ENCODE results near the gene TAF12. TPM values are rescaled to one million over a fixed set of nuclear protein-coding genes. Genes with fewer than 3 reads are reported as not detected.
"Not testable (repeated sequence)": the region's sequence is repeated elsewhere in the genome, so short reads cannot be mapped to it uniquely, and the experiment has no call there.

TAF12 gene
- polyA plus RNA-seq, 4 donors = 18.9 to 32.7 (median 28.9) TPM

- H3K4me1 ChIP-seq (ENCODE audit: control insufficient read depth in 3 of 3, insufficient read depth in 2 of 3, low read depth in 1 of 3, low read length in 2 of 3); H3K4me3 ChIP-seq (ENCODE audit: low read depth in 1 of 3, low read length in 3 of 3); H3K27me3 ChIP-seq (ENCODE audit: control insufficient read depth in 3 of 3, insufficient read depth in 3 of 3, low read length in 3 of 3); H3K36me3 ChIP-seq (ENCODE audit: control insufficient read depth in 3 of 3, insufficient read depth in 2 of 3, low read depth in 1 of 3, low read length in 3 of 3); H3K9me3 ChIP-seq (ENCODE audit: control insufficient read depth in 2 of 2, insufficient read depth in 1 of 2, low read depth in 1 of 2, low read length in 1 of 2); FAIRE-seq; DNase-seq; H3K27ac ChIP-seq (ENCODE audit: low read depth in 1 of 3, low read length in 2 of 3): not testable (repeated sequence)
- 53 to 71% (median 53%) methylated on average over 13 of the region's 13 CpGs for WGBS, 3 donors
Measured at GRCh38 chr1:28653063-28653462, 10.2 kb upstream of the TAF12 start.

GRCh38 chr1:28648474-28649198, 5.8 kb upstream of the TAF12 start, which contains the start of gene RNU11:
RNU11 (plus strand) TSS chr1:28648600.
- no peak for FAIRE-seq
- peak; percentile 95 to 96 for DNase-seq
- H3K27ac ChIP-seq (ENCODE audit: low read depth in 1 of 3, low read length in 2 of 3) = peak within 1 kb of the TSS; percentile 80 to 96 (median 88)
- no peaks in the 10 kb centered on the region for H3K36me3 ChIP-seq (ENCODE audit: control insufficient read depth in 3 of 3, insufficient read depth in 2 of 3, low read depth in 1 of 3, low read length in 3 of 3)
- H3K9me3 ChIP-seq (ENCODE audit: control insufficient read depth in 2 of 2, insufficient read depth in 1 of 2, low read depth in 1 of 2, low read length in 1 of 2) = no peaks in the 10 kb centered on the region
- WGBS, 3 donors = 1% methylated on average over 28 of the region's 28 CpGs
- peaks cover 0 to 17% (median 3%) of the 10 kb centered on the region in 3 donors for H3K4me1 ChIP-seq (ENCODE audit: control insufficient read depth in 3 of 3, insufficient read depth in 2 of 3, low read depth in 1 of 3, low read length in 2 of 3)
- peak within 1 kb of the TSS in 2 of 3 donors; percentile 48 for H3K4me3 ChIP-seq (ENCODE audit: low read depth in 1 of 3, low read length in 3 of 3)
- no peaks in the 10 kb centered on the region for H3K27me3 ChIP-seq (ENCODE audit: control insufficient read depth in 3 of 3, insufficient read depth in 3 of 3, low read length in 3 of 3)

- DNase-seq = peak; percentile 94 to 96
- WGBS, 3 donors = 1% methylated on average over 18 of the region's 18 CpGs
- H3K27me3 ChIP-seq (ENCODE audit: control insufficient read depth in 3 of 3, insufficient read depth in 3 of 3, low read length in 3 of 3) = no peaks in the 10 kb centered on the region
- H3K9me3 ChIP-seq (ENCODE audit: control insufficient read depth in 2 of 2, insufficient read depth in 1 of 2, low read depth in 1 of 2, low read length in 1 of 2) = no peaks in the 10 kb centered on the region
- H3K4me1 ChIP-seq (ENCODE audit: control insufficient read depth in 3 of 3, insufficient read depth in 2 of 3, low read depth in 1 of 3, low read length in 2 of 3) = peaks cover 0 to 17% (median 3%) of the 10 kb centered on the region in 3 donors
- FAIRE-seq = no peak
- H3K27ac ChIP-seq (ENCODE audit: low read depth in 1 of 3, low read length in 2 of 3) = peak overlapping the region; percentile 80 to 96 (median 88)
- no peaks in the 10 kb centered on the region for H3K36me3 ChIP-seq (ENCODE audit: control insufficient read depth in 3 of 3, insufficient read depth in 2 of 3, low read depth in 1 of 3, low read length in 3 of 3)
- peak overlapping the region in 2 of 3 donors; percentile 48 for H3K4me3 ChIP-seq (ENCODE audit: low read depth in 1 of 3, low read length in 3 of 3)
Measured at GRCh38 chr1:28648008-28648473, 5.2 kb upstream of the TAF12 start.

- WGBS, 3 donors = 90 to 95% (median 92%) methylated on average over 1 of the region's 1 CpG
- Histone ChIP-seq H3K27ac (ENCODE audit: low read depth in 1 of 3, low read length in 2 of 3) (peak overlapping the region in 1 of 3 donors; percentile 19), H3K4me1 (ENCODE audit: control insufficient read depth in 3 of 3, insufficient read depth in 2 of 3, low read depth in 1 of 3, low read length in 2 of 3) (peaks cover 0 to 25% (median 3%) of the 10 kb centered on the region in 3 donors), H3K4me3 (ENCODE audit: low read depth in 1 of 3, low read length in 3 of 3) (no peak overlapping the region), H3K9me3 (ENCODE audit: control insufficient read depth in 2 of 2, insufficient read depth in 1 of 2, low read depth in 1 of 2, low read length in 1 of 2) (no peaks in the 10 kb centered on the region), H3K27me3 (ENCODE audit: control insufficient read depth in 3 of 3, insufficient read depth in 3 of 3, low read length in 3 of 3) (no peaks in the 10 kb centered on the region), H3K36me3 (ENCODE audit: control insufficient read depth in 3 of 3, insufficient read depth in 2 of 3, low read depth in 1 of 3, low read length in 3 of 3) (no peaks in the 10 kb centered on the region)
- FAIRE-seq = no peak
- no peak for DNase-seq
Measured at GRCh38 chr1:28646040-28646439, 3.2 kb upstream of the TAF12 start.

- H3K36me3 ChIP-seq (ENCODE audit: control insufficient read depth in 3 of 3, insufficient read depth in 2 of 3, low read depth in 1 of 3, low read length in 3 of 3); FAIRE-seq; H3K9me3 ChIP-seq (ENCODE audit: control insufficient read depth in 2 of 2, insufficient read depth in 1 of 2, low read depth in 1 of 2, low read length in 1 of 2); DNase-seq; H3K4me3 ChIP-seq (ENCODE audit: low read depth in 1 of 3, low read length in 3 of 3); H3K27ac ChIP-seq (ENCODE audit: low read depth in 1 of 3, low read length in 2 of 3); H3K27me3 ChIP-seq (ENCODE audit: control insufficient read depth in 3 of 3, insufficient read depth in 3 of 3, low read length in 3 of 3): not testable (repeated sequence)
- H3K4me1 ChIP-seq (ENCODE audit: control insufficient read depth in 3 of 3, insufficient read depth in 2 of 3, low read depth in 1 of 3, low read length in 2 of 3) = peaks cover 0 to 26% (median 3%) of the 10 kb centered on the region in 3 donors
- WGBS, 3 donors = 96 to 99% (median 97%) methylated on average over 11 of the region's 11 CpGs
Measured at GRCh38 chr1:28645406-28645805, 2.5 kb upstream of the TAF12 start.

GRCh38 chr1:28644494-28644893, 1.6 kb upstream of the TAF12 start:
- DNase-seq = no peak
- WGBS, 3 donors = 81 to 98% (median 94%) methylated on average over 3 of the region's 3 CpGs
- FAIRE-seq = no peak
- H3K9me3 ChIP-seq (ENCODE audit: control insufficient read depth in 2 of 2, insufficient read depth in 1 of 2, low read depth in 1 of 2, low read length in 1 of 2) = no peaks in the 10 kb centered on the region
- H3K27me3 ChIP-seq (ENCODE audit: control insufficient read depth in 3 of 3, insufficient read depth in 3 of 3, low read length in 3 of 3) = no peaks in the 10 kb centered on the region
- no peaks in the 10 kb centered on the region for H3K36me3 ChIP-seq (ENCODE audit: control insufficient read depth in 3 of 3, insufficient read depth in 2 of 3, low read depth in 1 of 3, low read length in 3 of 3)
- H3K27ac ChIP-seq (ENCODE audit: low read depth in 1 of 3, low read length in 2 of 3) = peak overlapping the region in 2 of 3 donors; percentile 98 to 99
- peaks cover 0 to 26% (median 3%) of the 10 kb centered on the region in 3 donors for H3K4me1 ChIP-seq (ENCODE audit: control insufficient read depth in 3 of 3, insufficient read depth in 2 of 3, low read depth in 1 of 3, low read length in 2 of 3)
- no peak overlapping the region for H3K4me3 ChIP-seq (ENCODE audit: low read depth in 1 of 3, low read length in 3 of 3)

- 0 to 1% (median 0%) methylated on average over 26 of the region's 26 CpGs for WGBS, 3 donors
- peak overlapping the region; percentile 50 to 68 (median 59) for H3K4me3 ChIP-seq (ENCODE audit: low read depth in 1 of 3, low read length in 3 of 3)
- no peak for FAIRE-seq
- H3K9me3 ChIP-seq (ENCODE audit: control insufficient read depth in 2 of 2, insufficient read depth in 1 of 2, low read depth in 1 of 2, low read length in 1 of 2) = no peaks in the 10 kb centered on the region
- peaks cover 0 to 16% (median 3%) of the 10 kb centered on the region in 3 donors for H3K4me1 ChIP-seq (ENCODE audit: control insufficient read depth in 3 of 3, insufficient read depth in 2 of 3, low read depth in 1 of 3, low read length in 2 of 3)
- H3K27ac ChIP-seq (ENCODE audit: low read depth in 1 of 3, low read length in 2 of 3) = peak overlapping the region; percentile 70 to 99 (median 86)
- no peak for DNase-seq
- no peaks in the 10 kb centered on the region for H3K27me3 ChIP-seq (ENCODE audit: control insufficient read depth in 3 of 3, insufficient read depth in 3 of 3, low read length in 3 of 3)
- H3K36me3 ChIP-seq (ENCODE audit: control insufficient read depth in 3 of 3, insufficient read depth in 2 of 3, low read depth in 1 of 3, low read length in 3 of 3) = no peaks in the 10 kb centered on the region
Measured at GRCh38 chr1:28642056-28642846, 616 bp downstream of the TAF12 start.

- no peak overlapping the region for H3K4me3 ChIP-seq (ENCODE audit: low read depth in 1 of 3, low read length in 3 of 3)
- no peaks in the 10 kb centered on the region for H3K27me3 ChIP-seq (ENCODE audit: control insufficient read depth in 3 of 3, insufficient read depth in 3 of 3, low read length in 3 of 3)
- FAIRE-seq (no peak), DNase-seq (peak in 1 of 2 donors; percentile 17)
- peaks cover 0 to 16% (median 3%) of the 10 kb centered on the region in 3 donors for H3K4me1 ChIP-seq (ENCODE audit: control insufficient read depth in 3 of 3, insufficient read depth in 2 of 3, low read depth in 1 of 3, low read length in 2 of 3)
- H3K9me3 ChIP-seq (ENCODE audit: control insufficient read depth in 2 of 2, insufficient read depth in 1 of 2, low read depth in 1 of 2, low read length in 1 of 2) = no peaks in the 10 kb centered on the region
- peaks cover 0 to 4% (median 0%) of the 10 kb centered on the region in 3 donors for H3K36me3 ChIP-seq (ENCODE audit: control insufficient read depth in 3 of 3, insufficient read depth in 2 of 3, low read depth in 1 of 3, low read length in 3 of 3)
- H3K27ac ChIP-seq (ENCODE audit: low read depth in 1 of 3, low read length in 2 of 3) = no peak overlapping the region
- 85 to 96% (median 89%) methylated on average over 1 of the region's 1 CpG for WGBS, 3 donors
Measured at GRCh38 chr1:28640766-28641165, 2.1 kb downstream of the TAF12 start.
